Prostate gland (tissue), 2 donors: ENCODE results near the gene SLCO6A1.

Source experiments
- POLR2AphosphoS5 ChIP-seq: sonication (generic); formaldehyde crosslinking; IDR thresholded peaks from one replicate; pipeline ENCODE4 v1.6.1; 2017; ENCODE audit warnings: antibody characterized with exemption
- TF ChIP-seq, protein P1 (sequence below), 4 experiments: fragments of 200-600 bp in 2 of 4; fragments of 450-650 bp in 2 of 4; sonication (generic) in 2 of 4; IDR thresholded peaks; 1 replicate in 3 of 4; 2 replicates in 1 of 4; pipeline ENCODE4 v1.5.1; 2016 to 2019; ENCODE audit warnings: antibody characterized with exemption in 4 of 4, mild to moderate bottlenecking in 2 of 4, moderate library complexity in 2 of 4

DNA sequence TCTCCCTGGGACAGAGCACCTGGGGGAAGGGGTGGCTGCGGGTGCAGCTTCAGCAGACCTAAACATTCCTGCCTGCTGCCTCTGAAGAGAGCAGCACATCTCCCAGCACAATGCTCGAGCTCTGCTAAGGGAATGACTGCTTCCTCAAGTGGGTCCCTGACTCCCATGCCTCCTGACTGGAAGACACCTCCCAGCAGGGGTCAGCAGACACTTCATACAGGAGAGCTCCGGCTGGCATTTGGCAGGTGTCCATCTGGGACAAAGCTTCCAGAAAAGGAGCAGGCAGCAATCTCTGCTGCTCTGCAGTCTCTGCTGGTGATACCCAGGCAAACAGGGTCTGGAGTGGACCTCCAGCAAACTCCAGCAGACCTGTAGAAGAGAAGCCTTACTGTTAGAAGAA, 77.2 kb downstream of the SLCO6A1 start:
- TF ChIP-seq, protein P1, sequence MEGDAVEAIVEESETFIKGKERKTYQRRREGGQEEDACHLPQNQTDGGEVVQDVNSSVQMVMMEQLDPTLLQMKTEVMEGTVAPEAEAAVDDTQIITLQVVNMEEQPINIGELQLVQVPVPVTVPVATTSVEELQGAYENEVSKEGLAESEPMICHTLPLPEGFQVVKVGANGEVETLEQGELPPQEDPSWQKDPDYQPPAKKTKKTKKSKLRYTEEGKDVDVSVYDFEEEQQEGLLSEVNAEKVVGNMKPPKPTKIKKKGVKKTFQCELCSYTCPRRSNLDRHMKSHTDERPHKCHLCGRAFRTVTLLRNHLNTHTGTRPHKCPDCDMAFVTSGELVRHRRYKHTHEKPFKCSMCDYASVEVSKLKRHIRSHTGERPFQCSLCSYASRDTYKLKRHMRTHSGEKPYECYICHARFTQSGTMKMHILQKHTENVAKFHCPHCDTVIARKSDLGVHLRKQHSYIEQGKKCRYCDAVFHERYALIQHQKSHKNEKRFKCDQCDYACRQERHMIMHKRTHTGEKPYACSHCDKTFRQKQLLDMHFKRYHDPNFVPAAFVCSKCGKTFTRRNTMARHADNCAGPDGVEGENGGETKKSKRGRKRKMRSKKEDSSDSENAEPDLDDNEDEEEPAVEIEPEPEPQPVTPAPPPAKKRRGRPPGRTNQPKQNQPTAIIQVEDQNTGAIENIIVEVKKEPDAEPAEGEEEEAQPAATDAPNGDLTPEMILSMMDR (IDR thresholded peaks at IDR 0.05) = no peak
- no peak for TF ChIP-seq POLR2AphosphoS5
